CD14-positive monocyte (primary cell): ENCODE results near the gene IL17B. TPM values are rescaled to one million over a fixed set of nuclear protein-coding genes. Genes with fewer than 3 reads are reported as not detected.

Experiments
- DNase-seq, 3 donors: peaks; one replicate each; pipeline ENCODE4 v3.0.0-alpha.2; 2011 to 2022
- H2AFZ ChIP-seq: 2 replicates; pipeline ENCODE4 v1.6.0; 2012; ENCODE audit warnings: mild to moderate bottlenecking, low read depth, low read length, inconsistent platforms; ENCODE audit not compliant: insufficient read depth, poor library complexity, severe bottlenecking
- H3K27ac ChIP-seq, 2 donors: 1 replicate in 1 of 2; 2 replicates in 1 of 2; pipeline ENCODE4 v1.5.1; 2012 to 2013; ENCODE audit warnings: low read length in 2 of 2, control low read depth in 1 of 2, inconsistent platforms in 1 of 2, low read depth in 1 of 2, mild to moderate bottlenecking in 1 of 2
- H3K27me3 ChIP-seq, 2 donors: one replicate each; pipeline versions ENCODE4 v1.6.0 to v1.6.1; 2011 to 2013; ENCODE audit warnings: low read length in 2 of 2; ENCODE audit not compliant: control insufficient read depth in 2 of 2, insufficient read depth in 2 of 2
- H3K36me3 ChIP-seq, 2 donors: replicated peaks in 1 of 2; 1 replicate in 1 of 2; 2 replicates in 1 of 2; pipeline versions ENCODE4 v1.5.1 to v1.6.1; 2012 to 2013; ENCODE audit warnings: low read length in 2 of 2, control low read depth in 1 of 2, inconsistent platforms in 1 of 2, mild to moderate bottlenecking in 1 of 2; ENCODE audit not compliant: insufficient read depth in 2 of 2, control insufficient read depth in 1 of 2
- H3K4me1 ChIP-seq, 2 donors: 1 replicate in 1 of 2; 2 replicates in 1 of 2; pipeline versions ENCODE4 v1.5.1 to v1.6.1; 2012 to 2013; ENCODE audit warnings: low read length in 2 of 2, control low read depth in 1 of 2, inconsistent platforms in 1 of 2, mild to moderate bottlenecking in 1 of 2, moderate library complexity in 1 of 2; ENCODE audit not compliant: insufficient read depth in 2 of 2, control insufficient read depth in 1 of 2
- H3K4me2 ChIP-seq: replicated peaks from 2 replicates; pipeline ENCODE3; 2012; ENCODE audit warnings: low read length, moderate library complexity, mild to moderate bottlenecking; ENCODE audit not compliant: poor library complexity, severe bottlenecking; ENCODE audit errors: extremely low read depth
- H3K4me3 ChIP-seq, 3 experiments: fragments of 200-600 bp in 1 of 3; sonication (generic) in 1 of 3; replicated peaks in 1 of 3; 1 replicate in 2 of 3; 2 replicates in 1 of 3; pipeline ENCODE4 v1.5.1; 2011 to 2013; ENCODE audit warnings: low read length in 3 of 3, mild to moderate bottlenecking in 3 of 3, control low read depth in 2 of 3, low read depth in 2 of 3, inconsistent platforms in 1 of 3, moderate library complexity in 1 of 3
- H3K79me2 ChIP-seq: 2 replicates; pipeline ENCODE4 v1.6.0; 2012; ENCODE audit warnings: mild to moderate bottlenecking, control low read depth, inconsistent platforms, low read length, moderate library complexity; ENCODE audit not compliant: insufficient read depth
- H3K9ac ChIP-seq: 2 replicates; pipeline ENCODE4 v1.6.0; 2017; ENCODE audit warnings: low read length, mild to moderate bottlenecking; ENCODE audit not compliant: insufficient read depth, poor library complexity, severe bottlenecking
- H3K9me3 ChIP-seq, 2 donors: replicated peaks in 1 of 2; 1 replicate in 1 of 2; 2 replicates in 1 of 2; pipeline versions ENCODE4 v1.5.1 to v1.6.1; 2012 to 2013; ENCODE audit warnings: low read length in 2 of 2, control low read depth in 1 of 2; ENCODE audit not compliant: control insufficient read depth in 1 of 2, insufficient read depth in 1 of 2
- H4K20me1 ChIP-seq: 2 replicates; pipeline ENCODE4 v1.6.0; 2012; ENCODE audit warnings: mild to moderate bottlenecking, low read length, control low read depth, moderate library complexity; ENCODE audit not compliant: insufficient read depth
- H3K27ac Mint-ChIP-seq, 7 donors: one replicate each; pipeline ENCODE4 v1.8.0; 2020; ENCODE audit warnings: mild to moderate bottlenecking in 7 of 7, mixed read lengths in 7 of 7, moderate library complexity in 6 of 7, inconsistent platforms in 2 of 7
- H3K27me3 Mint-ChIP-seq, 3 donors: one replicate each; pipeline ENCODE4 v1.8.0; 2021 to 2022; ENCODE audit warnings: low read depth in 3 of 3, mild to moderate bottlenecking in 3 of 3, mixed read lengths in 3 of 3, moderate library complexity in 3 of 3, inconsistent platforms in 1 of 3
- H3K36me3 Mint-ChIP-seq, 2 donors: one replicate each; pipeline ENCODE4 v1.8.0; 2020; ENCODE audit warnings: mixed read lengths in 2 of 2, inconsistent platforms in 1 of 2, mild to moderate bottlenecking in 1 of 2
- H3K4me1 Mint-ChIP-seq: one replicate; pipeline ENCODE4 v1.8.0; 2020; ENCODE audit warnings: mild to moderate bottlenecking, mixed read lengths
- H3K4me3 Mint-ChIP-seq, 2 donors: one replicate each; pipeline ENCODE4 v1.8.0; 2020; ENCODE audit warnings: mild to moderate bottlenecking in 2 of 2, mixed read lengths in 2 of 2, moderate library complexity in 1 of 2
- H3K9me3 Mint-ChIP-seq, 7 donors: one replicate each; pipeline ENCODE4 v1.8.0; 2020 to 2022; ENCODE audit warnings: mixed read lengths in 7 of 7, mild to moderate bottlenecking in 6 of 7, moderate library complexity in 6 of 7, inconsistent platforms in 2 of 7
- WGBS: methylation state at CpG from one replicate; pipeline ENCODE4 v1.1.5; 2013; ENCODE audit warnings: missing lambda C conversion rate; ENCODE audit not compliant: insufficient coverage; 5-methylcytosine and 5-hydroxymethylcytosine counted together
- intact Hi-C, 2 donors: fragments of 100-400 bp; cut with micrococcal nuclease; formaldehyde crosslinking; loops; one replicate each; pipeline versions ENCODE4 v1.15.0 to v1.15.1; 2023
- polyA plus RNA-seq, 3 donors: library from polyadenylated mRNA; depleted of rRNA in 1 of 3; unstranded in 2 of 3; stranded (reverse) in 1 of 3; fragments of 300-500 nt in 2 of 3; fragments of >200 nt in 1 of 3; fragmentation: Illumina TruSeq in 2 of 3; gene quantifications; 1 replicate in 2 of 3; 2 replicates in 1 of 3; pipeline ENCODE4 v1.2.3, GENCODE V29; 2012 to 2021
- TF ChIP-seq, protein P1 (sequence below): fragments of 200-600 bp; IDR thresholded peaks from one replicate; pipeline ENCODE4 v1.8.0; 2022; ENCODE audit warnings: antibody characterized with exemption, mild to moderate bottlenecking

The IL17B gene
- polyA plus RNA-seq, 3 donors, result not detected

DNA sequence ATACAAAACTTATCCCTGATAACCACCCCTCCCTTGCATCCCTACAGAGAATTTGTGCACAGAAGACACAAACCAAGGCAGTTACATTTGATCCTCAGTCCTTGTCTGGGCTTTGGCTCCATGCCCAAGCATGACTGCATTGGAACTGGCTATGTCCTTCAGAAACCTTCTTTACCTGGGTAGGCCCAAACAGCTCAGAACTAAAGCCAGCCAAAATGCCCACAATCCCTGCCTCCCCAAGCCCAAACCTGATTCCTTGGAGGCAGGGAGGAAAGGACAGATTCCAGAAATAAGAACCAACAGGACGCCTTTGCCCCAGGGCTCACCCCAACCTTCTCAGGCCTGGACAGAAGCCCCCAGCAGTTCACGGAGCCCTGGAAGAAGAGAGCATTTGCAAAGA, 8.2 kb downstream of the IL17B start:
- no peak overlapping the region for H3K27ac Mint-ChIP-seq
- Histone ChIP-seq H3K27ac (no peak overlapping the region), H3K79me2 (no peaks in the 10 kb centered on the region), H3K36me3 (peaks cover 0 to 2% of the 10 kb centered on the region in 2 donors), H2AFZ (no peak overlapping the region), H3K4me1 (no peaks in the 10 kb centered on the region), H3K27me3 (no peaks in the 10 kb centered on the region), H3K4me3 (no peak overlapping the region), H3K4me2 (no peak overlapping the region), H4K20me1 (no peaks in the 10 kb centered on the region), H3K9ac (no peak overlapping the region), H3K9me3 (no peaks in the 10 kb centered on the region)
- intact Hi-C loops, result loop anchor here (2.0 to 5.0 kb wide), 2 partner anchors 54 to 56 kb away; no protein-coding TSS in a partner anchor
- H3K27me3 Mint-ChIP-seq, result peaks cover 0 to 5% (median 3%) of the 10 kb centered on the region in 3 donors
- no peaks in the 10 kb centered on the region for H3K9me3 Mint-ChIP-seq
- no peak overlapping the region for H3K4me3 Mint-ChIP-seq
- 100% methylated on average over 1 of the region's 2 CpGs for WGBS
- TF ChIP-seq, protein P1, sequence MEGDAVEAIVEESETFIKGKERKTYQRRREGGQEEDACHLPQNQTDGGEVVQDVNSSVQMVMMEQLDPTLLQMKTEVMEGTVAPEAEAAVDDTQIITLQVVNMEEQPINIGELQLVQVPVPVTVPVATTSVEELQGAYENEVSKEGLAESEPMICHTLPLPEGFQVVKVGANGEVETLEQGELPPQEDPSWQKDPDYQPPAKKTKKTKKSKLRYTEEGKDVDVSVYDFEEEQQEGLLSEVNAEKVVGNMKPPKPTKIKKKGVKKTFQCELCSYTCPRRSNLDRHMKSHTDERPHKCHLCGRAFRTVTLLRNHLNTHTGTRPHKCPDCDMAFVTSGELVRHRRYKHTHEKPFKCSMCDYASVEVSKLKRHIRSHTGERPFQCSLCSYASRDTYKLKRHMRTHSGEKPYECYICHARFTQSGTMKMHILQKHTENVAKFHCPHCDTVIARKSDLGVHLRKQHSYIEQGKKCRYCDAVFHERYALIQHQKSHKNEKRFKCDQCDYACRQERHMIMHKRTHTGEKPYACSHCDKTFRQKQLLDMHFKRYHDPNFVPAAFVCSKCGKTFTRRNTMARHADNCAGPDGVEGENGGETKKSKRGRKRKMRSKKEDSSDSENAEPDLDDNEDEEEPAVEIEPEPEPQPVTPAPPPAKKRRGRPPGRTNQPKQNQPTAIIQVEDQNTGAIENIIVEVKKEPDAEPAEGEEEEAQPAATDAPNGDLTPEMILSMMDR, result no peak
- no peak for DNase-seq
- peaks cover 6 to 10% of the 10 kb centered on the region in 2 donors for H3K36me3 Mint-ChIP-seq
- peaks cover 8% of the 10 kb centered on the region for H3K4me1 Mint-ChIP-seq

DNA sequence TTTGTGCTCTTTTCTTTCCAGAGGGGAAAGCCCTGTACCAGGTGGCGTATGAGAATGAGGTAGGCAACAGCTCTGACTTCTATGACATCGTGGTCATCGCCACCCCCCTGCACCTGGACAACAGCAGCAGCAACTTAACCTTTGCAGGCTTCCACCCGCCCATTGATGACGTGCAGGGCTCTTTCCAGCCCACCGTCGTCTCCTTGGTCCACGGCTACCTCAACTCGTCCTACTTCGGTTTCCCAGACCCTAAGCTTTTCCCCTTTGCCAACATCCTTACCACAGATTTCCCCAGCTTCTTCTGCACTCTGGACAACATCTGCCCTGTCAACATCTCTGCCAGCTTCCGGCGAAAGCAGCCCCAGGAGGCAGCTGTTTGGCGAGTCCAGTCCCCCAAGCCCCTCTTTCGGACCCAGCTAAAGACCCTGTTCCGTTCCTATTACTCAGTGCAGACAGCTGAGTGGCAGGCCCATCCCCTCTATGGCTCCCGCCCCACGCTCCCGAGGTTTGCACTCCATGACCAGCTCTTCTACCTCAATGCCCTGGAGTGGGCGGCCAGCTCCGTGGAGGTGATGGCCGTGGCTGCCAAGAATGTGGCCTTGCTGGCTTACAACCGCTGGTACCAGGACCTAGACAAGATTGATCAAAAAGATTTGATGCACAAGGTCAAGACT, 11.0 kb downstream of the IL17B start:
- Histone ChIP-seq H3K27me3 (no peaks in the 10 kb centered on the region), H3K4me3 (no peak overlapping the region), H3K4me1 (no peaks in the 10 kb centered on the region), H3K27ac (no peak overlapping the region), H3K79me2 (no peaks in the 10 kb centered on the region), H3K9me3 (no peaks in the 10 kb centered on the region), H3K4me2 (no peak overlapping the region), H3K9ac (no peak overlapping the region), H4K20me1 (no peaks in the 10 kb centered on the region), H2AFZ (no peak overlapping the region), H3K36me3 (peaks cover 2 to 6% of the 10 kb centered on the region in 2 donors)
- WGBS, result 96% methylated on average over 21 of the region's 22 CpGs
- Mint-ChIP-seq H3K9me3 (no peaks in the 10 kb centered on the region), H3K36me3 (peaks cover 19 to 24% of the 10 kb centered on the region in 2 donors), H3K4me1 (peaks cover 8% of the 10 kb centered on the region), H3K27me3 (peaks cover 0 to 4% (median 2%) of the 10 kb centered on the region in 3 donors), H3K4me3 (no peak overlapping the region), H3K27ac (peak overlapping the region in 2 of 7 donors; percentile 36 to 70)
- DNase-seq, result no peak
- intact Hi-C loops, result loop anchor here in 1 of 2 donors (5.0 kb wide), 1 partner anchor 199 kb away; no protein-coding TSS in a partner anchor
- TF ChIP-seq, protein P1, result no peak
